Upper lobe of right lung (tissue), 1 donor: ENCODE data around the gene RC3H2. TPM values are rescaled to one million over a fixed set of nuclear protein-coding genes. Genes with fewer than 3 reads are reported as not detected.
A peak's percentile ranks its signal among the peaks of the same experiment; 100 is the strongest.

Experiments
- ATAC-seq: fragments of 200-7000 bp; cut with Tn5 transposase; one replicate; pipeline ENCODE4 v1.9.1; 2020; ENCODE audit warnings: mild to moderate bottlenecking, moderate library complexity
- DNase-seq: peaks from one replicate; pipeline ENCODE4 v3.0.0-alpha.2; 2020
- H3K27ac ChIP-seq: fragments of 200-600 bp; one replicate; pipeline ENCODE4 v1.8.0; 2022
- H3K27me3 ChIP-seq: fragments of 200-600 bp; one replicate; pipeline ENCODE4 v1.8.0; 2022; ENCODE audit warnings: mild to moderate bottlenecking
- H3K36me3 ChIP-seq: fragments of 200-600 bp; one replicate; pipeline ENCODE4 v1.8.0; 2022
- H3K4me1 ChIP-seq: fragments of 200-600 bp; one replicate; pipeline ENCODE4 v1.8.0; 2022
- H3K4me3 ChIP-seq: fragments of 200-600 bp; one replicate; pipeline ENCODE4 v1.8.0; 2022; ENCODE audit warnings: mild to moderate bottlenecking
- H3K9me3 ChIP-seq: fragments of 200-600 bp; one replicate; pipeline ENCODE4 v1.8.0; 2022
- CTCF ChIP-seq: fragments of 200-600 bp; IDR thresholded peaks from one replicate; pipeline ENCODE4 v1.8.0; 2022; ENCODE audit warnings: antibody characterized with exemption
- intact Hi-C: fragments of 100-400 bp; cut with DNase I; formaldehyde crosslinking; loops from one replicate; pipeline ENCODE4 v1.11.0; 2022
- long read RNA-seq: library from polyadenylated mRNA; unstranded; transcript quantifications from one replicate; pipeline ENCODE4 v2.0.0, GENCODE V29; 2021
- total RNA-seq: library from RNA; stranded (reverse); fragmentation: NEBNext Ultra II Directional; extraction: Animal tissue kit (Norgen Biotek cat#: 25700); gene quantifications from one replicate; pipeline ENCODE4 v1.2.1, GENCODE V29; 2021
- donor health status: DM: no; HTN: yes; CAD: no; lungs with severe emphysema.

Gene RC3H2, protein sequence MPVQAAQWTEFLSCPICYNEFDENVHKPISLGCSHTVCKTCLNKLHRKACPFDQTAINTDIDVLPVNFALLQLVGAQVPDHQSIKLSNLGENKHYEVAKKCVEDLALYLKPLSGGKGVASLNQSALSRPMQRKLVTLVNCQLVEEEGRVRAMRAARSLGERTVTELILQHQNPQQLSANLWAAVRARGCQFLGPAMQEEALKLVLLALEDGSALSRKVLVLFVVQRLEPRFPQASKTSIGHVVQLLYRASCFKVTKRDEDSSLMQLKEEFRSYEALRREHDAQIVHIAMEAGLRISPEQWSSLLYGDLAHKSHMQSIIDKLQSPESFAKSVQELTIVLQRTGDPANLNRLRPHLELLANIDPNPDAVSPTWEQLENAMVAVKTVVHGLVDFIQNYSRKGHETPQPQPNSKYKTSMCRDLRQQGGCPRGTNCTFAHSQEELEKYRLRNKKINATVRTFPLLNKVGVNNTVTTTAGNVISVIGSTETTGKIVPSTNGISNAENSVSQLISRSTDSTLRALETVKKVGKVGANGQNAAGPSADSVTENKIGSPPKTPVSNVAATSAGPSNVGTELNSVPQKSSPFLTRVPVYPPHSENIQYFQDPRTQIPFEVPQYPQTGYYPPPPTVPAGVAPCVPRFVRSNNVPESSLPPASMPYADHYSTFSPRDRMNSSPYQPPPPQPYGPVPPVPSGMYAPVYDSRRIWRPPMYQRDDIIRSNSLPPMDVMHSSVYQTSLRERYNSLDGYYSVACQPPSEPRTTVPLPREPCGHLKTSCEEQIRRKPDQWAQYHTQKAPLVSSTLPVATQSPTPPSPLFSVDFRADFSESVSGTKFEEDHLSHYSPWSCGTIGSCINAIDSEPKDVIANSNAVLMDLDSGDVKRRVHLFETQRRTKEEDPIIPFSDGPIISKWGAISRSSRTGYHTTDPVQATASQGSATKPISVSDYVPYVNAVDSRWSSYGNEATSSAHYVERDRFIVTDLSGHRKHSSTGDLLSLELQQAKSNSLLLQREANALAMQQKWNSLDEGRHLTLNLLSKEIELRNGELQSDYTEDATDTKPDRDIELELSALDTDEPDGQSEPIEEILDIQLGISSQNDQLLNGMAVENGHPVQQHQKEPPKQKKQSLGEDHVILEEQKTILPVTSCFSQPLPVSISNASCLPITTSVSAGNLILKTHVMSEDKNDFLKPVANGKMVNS
- 44.3 TPM for total RNA-seq
- long read RNA-seq, transcript RC3H2-202 (21 exons, 3,991 nt), result major isoform, 17 of 53 reads
- long read RNA-seq, partial matches to known transcripts, result 4 of 53 reads
- long read RNA-seq, other reads (novel, unspliced or antisense), result 28 of 53 reads

DNA sequence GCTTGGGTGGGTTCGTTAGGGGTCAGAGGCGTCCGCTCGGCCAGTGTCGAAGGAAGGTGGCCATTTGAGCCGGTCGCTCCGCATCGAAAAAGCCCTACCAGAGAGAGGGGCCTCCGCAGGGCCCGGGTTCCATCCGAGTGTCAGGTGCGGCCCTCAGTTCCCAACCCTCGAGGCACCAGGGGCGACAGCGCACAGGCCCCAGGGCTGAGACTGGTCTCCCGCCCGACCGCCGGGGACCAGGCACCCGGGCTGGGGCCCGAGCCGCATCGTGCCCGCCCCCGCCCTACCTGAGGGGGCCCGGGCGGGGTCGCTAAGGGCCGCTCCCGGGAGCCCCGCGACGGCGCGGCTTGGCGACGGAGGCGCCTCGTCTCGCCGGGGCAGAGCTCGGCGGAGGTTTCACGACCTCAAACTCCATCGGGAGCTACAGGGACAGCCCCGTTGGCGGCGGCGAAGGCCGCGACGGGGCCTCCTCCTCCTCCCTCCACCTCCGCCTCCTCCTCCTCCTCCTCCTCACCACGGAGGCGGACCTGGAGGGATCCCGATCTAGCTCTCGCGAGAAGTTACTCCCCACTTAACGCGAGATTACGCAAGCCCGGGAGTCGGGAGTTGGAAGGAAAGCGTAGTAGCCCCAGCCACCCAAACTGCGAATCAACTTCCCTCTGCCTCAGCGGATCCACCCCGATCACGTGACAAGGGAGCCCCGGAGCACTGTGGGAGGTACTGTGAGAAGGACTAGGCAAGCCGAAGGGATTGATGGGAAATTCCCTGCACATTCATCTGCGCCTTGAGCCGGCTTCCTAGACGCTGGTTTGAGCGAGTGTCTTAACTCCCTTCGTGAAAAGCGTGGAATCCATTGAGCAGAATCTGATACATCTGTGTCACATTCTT, at the start of gene RC3H2:
TSS of gene RC3H2 (minus strand) at position 537 of the 888 bp plus-strand sequence. CDS start 7,850 bp downstream, outside the sequence.
- intact Hi-C loops, result no loop called here
- no peak for TF ChIP-seq CTCF
- Histone ChIP-seq H3K9me3 (no peaks in the 10 kb centered on the region), H3K4me3 (peak within 1 kb of the TSS; percentile 84), H3K27ac (peak within 1 kb of the TSS; percentile 91), H3K27me3 (no peaks in the 10 kb centered on the region), H3K36me3 (peaks cover 23% of the 10 kb centered on the region), H3K4me1 (peaks cover 33% of the 10 kb centered on the region)
- ATAC-seq (peak; percentile 98), DNase-seq (peak; percentile 99)

- Histone ChIP-seq H3K27ac (no peak overlapping the region), H3K9me3 (no peaks in the 10 kb centered on the region), H3K4me3 (no peak overlapping the region), H3K27me3 (no peaks in the 10 kb centered on the region), H3K36me3 (no peaks in the 10 kb centered on the region), H3K4me1 (peaks cover 11% of the 10 kb centered on the region)
- DNase-seq (no peak), ATAC-seq (no peak)
- intact Hi-C loops, result no loop called here
- no peak for TF ChIP-seq CTCF
Measured at GRCh38 chr9:122954253-122954691, 49.1 kb upstream of the RC3H2 start.

- Histone ChIP-seq H3K9me3 (no peaks in the 10 kb centered on the region), H3K4me3 (no peak overlapping the region), H3K27ac (no peak overlapping the region), H3K27me3 (no peaks in the 10 kb centered on the region), H3K36me3 (no peaks in the 10 kb centered on the region), H3K4me1 (peaks cover 21% of the 10 kb centered on the region)
- intact Hi-C loops, result no loop called here
- TF ChIP-seq CTCF, result no peak
- DNase-seq (no peak), ATAC-seq (no peak)
Measured at GRCh38 chr9:122951056-122951455, 45.9 kb upstream of the RC3H2 start.

- no peak for ATAC-seq
- no peak for DNase-seq
- Histone ChIP-seq H3K9me3 (no peaks in the 10 kb centered on the region), H3K4me3 (no peak overlapping the region), H3K4me1 (peaks cover 21% of the 10 kb centered on the region), H3K27ac (no peak overlapping the region), H3K36me3 (no peaks in the 10 kb centered on the region), H3K27me3 (no peaks in the 10 kb centered on the region)
- no peak for TF ChIP-seq CTCF
- intact Hi-C loops, result no loop called here
Measured at GRCh38 chr9:122950263-122950662, 45.1 kb upstream of the RC3H2 start.
